GM19438 (cell line): ENCODE measurements around the gene SKOR2.
"Not testable (repeated sequence)": the region's sequence is repeated elsewhere in the genome, so short reads cannot be mapped to it uniquely, and the experiment has no call there.

ENCODE experiments used
- ATAC-seq: cut with Tn5 transposase; IDR thresholded peaks from one replicate; pipeline ENCODE4 v1.9.1; 2021; ENCODE audit warnings: low read depth; ENCODE audit not compliant: unreplicated experiment

SKOR2 gene

GRCh38 chr18:47204908-47205522 is 46.4 kb downstream of the SKOR2 start:
- ATAC-seq, result no peak

GRCh38 chr18:47203626-47204464 is 47.6 kb downstream of the SKOR2 start:
- no peak for ATAC-seq

- ATAC-seq, result not testable (repeated sequence)
Measured at GRCh38 chr18:47195961-47196360, 55.5 kb downstream of the SKOR2 start.

GRCh38 chr18:47191961-47192360 is 59.5 kb downstream of the SKOR2 start:
- no peak for ATAC-seq

- no peak for ATAC-seq
Measured at GRCh38 chr18:47187721-47188120, 63.7 kb downstream of the SKOR2 start.

GRCh38 chr18:47184419-47185050 is 66.9 kb downstream of the SKOR2 start:
- no peak for ATAC-seq

GRCh38 chr18:47182156-47182555 is 69.3 kb downstream of the SKOR2 start:
- ATAC-seq, result not testable (repeated sequence)

GRCh38 chr18:47180765-47181164 is 70.7 kb downstream of the SKOR2 start:
- ATAC-seq, result no peak

GRCh38 chr18:47179520-47179919 is 71.9 kb downstream of the SKOR2 start:
- no peak for ATAC-seq

GRCh38 chr18:47175898-47176575 is 75.4 kb downstream of the SKOR2 start, which contains the start of gene IER3IP1:
Gene IER3IP1 (minus strand): TSS chr18:47176364. CDS start chr18:47176277, 87 bp downstream.
- ATAC-seq, result peak; percentile 83

- ATAC-seq, result peak; percentile 4
Measured at GRCh38 chr18:47175283-47175897, 76.1 kb downstream of the SKOR2 start.

- no peak for ATAC-seq
Measured at GRCh38 chr18:47174545-47175116, 76.8 kb downstream of the SKOR2 start.

GRCh38 chr18:47172476-47172875 is 79.0 kb downstream of the SKOR2 start:
- no peak for ATAC-seq

- ATAC-seq, result no peak
Measured at GRCh38 chr18:47168913-47169312, 82.5 kb downstream of the SKOR2 start.

- no peak for ATAC-seq
Measured at GRCh38 chr18:47168509-47168908, 83.0 kb downstream of the SKOR2 start.

GRCh38 chr18:47166294-47166693 is 85.2 kb downstream of the SKOR2 start:
- no peak for ATAC-seq

GRCh38 chr18:47163241-47163640 is 88.2 kb downstream of the SKOR2 start:
- ATAC-seq, result peak; percentile 77

- no peak for ATAC-seq
Measured at GRCh38 chr18:47160256-47160655, 91.2 kb downstream of the SKOR2 start.

GRCh38 chr18:47158404-47158803 is 93.1 kb downstream of the SKOR2 start:
- not testable (repeated sequence) for ATAC-seq
